H1 (cell line): ENCODE results near the gene PARP1. TPM values are rescaled to one million over a fixed set of nuclear protein-coding genes. Genes with fewer than 3 reads are reported as not detected.

Source experiments
- CTCF ChIA-PET: fragments of 300-600 bp; sonication (Branson Sonifier 250); formaldehyde crosslinking; loops from one replicate; lab custom pipeline; 2021; ENCODE audit not compliant: partially characterized antibody; lab: Charles Lee
- POLR2A ChIA-PET: fragments of 300-600 bp; sonication (Branson Sonifier 250); formaldehyde crosslinking; loops from one replicate; lab custom pipeline; 2021; ENCODE audit warnings: inconsistent platforms; ENCODE audit not compliant: partially characterized antibody; lab: Charles Lee
- DNase-seq, 2 experiments: peaks; one replicate each; pipeline versions ENCODE4 v3.0.0 to v3.0.0-alpha.2; 2010 to 2022; ENCODE audit warnings: low spot score in 2 of 2, low read depth in 1 of 2, mixed read lengths in 1 of 2
- FAIRE-seq: peaks from 2 replicates; lab custom pipeline; 2011; peaks lifted over from hg19 to GRCh38; lab: Jason Lieb, UNC
- H2AFZ ChIP-seq: 2 replicates; pipeline ENCODE4 v1.8.1; 2012; ENCODE audit warnings: low read length, inconsistent platforms
- H2AK5ac ChIP-seq: 2 replicates; pipeline ENCODE4 v1.6.1; 2013; ENCODE audit warnings: low read depth, low read length
- H2BK120ac ChIP-seq: replicated peaks from 2 replicates; pipeline ENCODE3; 2013; ENCODE audit warnings: low read depth, low read length, inconsistent platforms
- H2BK12ac ChIP-seq: 2 replicates; pipeline ENCODE4 v1.6.1; 2013; ENCODE audit warnings: low read depth, low read length
- H2BK15ac ChIP-seq: 2 replicates; pipeline ENCODE4 v1.6.1; 2013; ENCODE audit warnings: low read length
- H2BK20ac ChIP-seq: 2 replicates; pipeline ENCODE4 v1.6.1; 2013; ENCODE audit warnings: low read length
- H2BK5ac ChIP-seq: 2 replicates; pipeline ENCODE4 v1.6.1; 2013; ENCODE audit warnings: low read depth, low read length
- H3K14ac ChIP-seq: 2 replicates; pipeline ENCODE4 v1.6.1; 2013; ENCODE audit warnings: inconsistent platforms; ENCODE audit not compliant: insufficient read length
- H3K18ac ChIP-seq: 2 replicates; pipeline ENCODE4 v1.6.1; 2013; ENCODE audit warnings: low read length; ENCODE audit errors: extremely low read depth
- H3K23ac ChIP-seq: 2 replicates; pipeline ENCODE4 v1.6.1; 2013; ENCODE audit warnings: inconsistent platforms; ENCODE audit not compliant: insufficient read length
- H3K23me2 ChIP-seq: 2 replicates; pipeline ENCODE4 v1.6.1; 2013; ENCODE audit warnings: low read depth, low read length
- H3K27ac ChIP-seq: 2 replicates; pipeline ENCODE4 v1.6.1; 2011; ENCODE audit warnings: low read depth, low read length, inconsistent platforms
- H3K27me3 ChIP-seq, 4 experiments: replicated peaks in 1 of 4; 1 replicate in 1 of 4; 2 replicates in 3 of 4; pipeline versions ENCODE4 v1.6.1 to v1.8.1; 2011 to 2013; ENCODE audit warnings: low read length in 3 of 4, mild to moderate bottlenecking in 3 of 4, inconsistent platforms in 2 of 4, mixed read lengths in 2 of 4, moderate library complexity in 1 of 4; ENCODE audit not compliant: control insufficient read depth in 3 of 4, insufficient read depth in 3 of 4; ENCODE audit errors: extremely low read depth in 1 of 4
- H3K36me3 ChIP-seq, 4 experiments: 2 replicates each; pipeline versions ENCODE4 v1.6.1 to v1.8.1; 2011 to 2013; ENCODE audit warnings: mild to moderate bottlenecking in 4 of 4, low read length in 3 of 4, moderate library complexity in 2 of 4, control low read depth in 1 of 4, inconsistent platforms in 1 of 4; ENCODE audit not compliant: insufficient read depth in 4 of 4, control insufficient read depth in 2 of 4
- H3K4ac ChIP-seq: replicated peaks from 2 replicates; pipeline ENCODE3; 2013; ENCODE audit warnings: low read length, low read depth, mixed read lengths, inconsistent platforms; ENCODE audit not compliant: insufficient read length
- H3K4me1 ChIP-seq, 4 experiments: replicated peaks in 1 of 4; 1 replicate in 1 of 4; 2 replicates in 3 of 4; pipeline versions ENCODE4 v1.6.1 to v1.8.1; 2011 to 2013; ENCODE audit warnings: low read length in 3 of 4, inconsistent platforms in 2 of 4, mixed read lengths in 1 of 4; ENCODE audit not compliant: insufficient read depth in 4 of 4, control insufficient read depth in 3 of 4
- H3K4me2 ChIP-seq, 2 experiments: 2 replicates each; pipeline versions ENCODE4 v1.6.1 to v1.8.1; 2011 to 2013; ENCODE audit warnings: low read depth in 2 of 2, low read length in 2 of 2, control low read depth in 1 of 2, inconsistent platforms in 1 of 2, mild to moderate bottlenecking in 1 of 2; ENCODE audit not compliant: insufficient read depth in 1 of 2
- H3K4me3 ChIP-seq, 4 experiments: fragments of 200-600, 300-600 bp in 1 of 4; sonication (generic), shearing (Covaris generic), sonication (Bioruptor Twin) in 1 of 4; 2 replicates each; pipeline versions ENCODE4 v1.5.1 to v1.8.1; 2011 to 2016; ENCODE audit warnings: low read length in 4 of 4, low read depth in 3 of 4, control low read depth in 2 of 4, inconsistent platforms in 2 of 4, mild to moderate bottlenecking in 2 of 4, mixed read lengths in 1 of 4, moderate library complexity in 1 of 4; ENCODE audit not compliant: insufficient read depth in 2 of 4; ENCODE audit errors: extremely low read depth in 1 of 4
- H3K56ac ChIP-seq: replicated peaks from 2 replicates; pipeline ENCODE3; 2013; ENCODE audit warnings: low read depth, mild to moderate bottlenecking, mixed read lengths, low read length, inconsistent platforms; ENCODE audit not compliant: insufficient read length
- H3K79me1 ChIP-seq: 2 replicates; pipeline ENCODE4 v1.6.1; 2013; ENCODE audit warnings: low read depth, low read length, control low read depth
- H3K79me2 ChIP-seq, 2 experiments: 2 replicates each; pipeline versions ENCODE4 v1.6.1 to v1.8.1; 2012 to 2013; ENCODE audit warnings: low read length in 2 of 2, mild to moderate bottlenecking in 2 of 2, inconsistent platforms in 1 of 2; ENCODE audit not compliant: insufficient read depth in 2 of 2, control insufficient read depth in 1 of 2
- H3K9ac ChIP-seq, 4 experiments: replicated peaks in 1 of 4; 1 replicate in 1 of 4; 2 replicates in 3 of 4; pipeline versions ENCODE4 v1.6.1 to v1.8.1; 2011 to 2013; ENCODE audit warnings: low read depth in 3 of 4, low read length in 3 of 4, control low read depth in 2 of 4, mild to moderate bottlenecking in 2 of 4, moderate library complexity in 2 of 4, inconsistent platforms in 1 of 4; ENCODE audit errors: extremely low read depth in 1 of 4
- H3K9me3 ChIP-seq, 2 experiments: 2 replicates each; pipeline versions ENCODE4 v1.6.1 to v1.8.1; 2012 to 2013; ENCODE audit warnings: mild to moderate bottlenecking in 2 of 2, moderate library complexity in 2 of 2, control low read depth in 1 of 2, inconsistent platforms in 1 of 2, low read depth in 1 of 2, low read length in 1 of 2, mixed read lengths in 1 of 2; ENCODE audit not compliant: insufficient read depth in 2 of 2
- H4K20me1 ChIP-seq, 2 experiments: replicated peaks in 1 of 2; 2 replicates each; pipeline versions ENCODE3 to v1.8.1; 2011 to 2013; ENCODE audit warnings: inconsistent platforms in 2 of 2, low read length in 2 of 2, mild to moderate bottlenecking in 1 of 2; ENCODE audit not compliant: insufficient read depth in 2 of 2, control insufficient read depth in 1 of 2
- H4K5ac ChIP-seq: 2 replicates; pipeline ENCODE4 v1.6.1; 2013; ENCODE audit warnings: low read length, low read depth, mixed read lengths, inconsistent platforms; ENCODE audit not compliant: insufficient read length
- H4K8ac ChIP-seq: 2 replicates; pipeline ENCODE4 v1.8.0; 2013; ENCODE audit warnings: mild to moderate bottlenecking, moderate library complexity, low read length, inconsistent platforms; ENCODE audit not compliant: insufficient read depth; ENCODE audit errors: extremely low read depth
- H4K91ac ChIP-seq: replicated peaks from 2 replicates; pipeline ENCODE3; 2013; ENCODE audit warnings: low read length, mixed read lengths, inconsistent platforms; ENCODE audit not compliant: insufficient read length
- CEBPB ChIP-seq: IDR thresholded peaks from 2 replicates; pipeline ENCODE4 v1.6.1; 2012; ENCODE audit warnings: low read depth, low read length
- EZH2 ChIP-seq: fragments of 200-600 bp; sonication (generic); IDR thresholded peaks from 2 replicates; pipeline ENCODE4 v1.7.1; 2012; ENCODE audit warnings: low read depth, mild to moderate bottlenecking, moderate library complexity, low read length, inconsistent platforms; ENCODE audit not compliant: severe bottlenecking
- FOSL1 ChIP-seq: IDR thresholded peaks from 2 replicates; pipeline ENCODE4 v1.6.1; 2011; ENCODE audit warnings: mild to moderate bottlenecking, low read depth, low read length, moderate library complexity; ENCODE audit not compliant: insufficient read depth
- GTF2F1 ChIP-seq: IDR thresholded peaks from 2 replicates; pipeline ENCODE4 v1.6.1; 2012; ENCODE audit warnings: low read depth, low read length, improper control_type of control experiment, borderline replicate concordance
- POLR2AphosphoS5 ChIP-seq: IDR thresholded peaks from 2 replicates; pipeline ENCODE4 v1.6.1; 2011; ENCODE audit warnings: low read depth, low read length
- RAD21 ChIP-seq, 2 experiments: IDR thresholded peaks in 1 of 2; conservative IDR thresholded peaks in 1 of 2; 2 replicates each; pipeline ENCODE4 v1.6.1; 2011; ENCODE audit warnings: low read depth in 2 of 2, low read length in 2 of 2, improper control_type of control experiment in 1 of 2, inconsistent platforms in 1 of 2, mild to moderate bottlenecking in 1 of 2, moderate library complexity in 1 of 2
- SIN3A ChIP-seq, 2 experiments: IDR thresholded peaks in 1 of 2; conservative IDR thresholded peaks in 1 of 2; 2 replicates each; pipeline ENCODE4 v1.6.1; 2011 to 2012; ENCODE audit warnings: low read length in 2 of 2, improper control_type of control experiment in 1 of 2, low read depth in 1 of 2, mild to moderate bottlenecking in 1 of 2
- SIX5 ChIP-seq: IDR thresholded peaks from 2 replicates; pipeline ENCODE4 v1.6.1; 2011; ENCODE audit warnings: mild to moderate bottlenecking, low read depth, low read length
- TAF1 ChIP-seq: IDR thresholded peaks from 2 replicates; pipeline ENCODE4 v1.6.1; 2011; ENCODE audit warnings: mild to moderate bottlenecking, low read depth, low read length
- WGBS, 2 experiments: shearing (Covaris generic) in 1 of 2; methylation state at CpG; one replicate each; pipeline versions ENCODE4 v1.1.6 to v1.1.7; 2013 to 2015; ENCODE audit warnings: low lambda C conversion rate in 2 of 2, mixed read lengths in 2 of 2, inconsistent platforms in 1 of 2, low coverage in 1 of 2, missing lambda C conversion rate in 1 of 2; ENCODE audit not compliant: insufficient replicate concordance in 2 of 2, insufficient coverage in 1 of 2, insufficient read length in 1 of 2; ENCODE audit errors: extremely low coverage in 1 of 2, missing lambda C conversion rate in 1 of 2; 5-methylcytosine and 5-hydroxymethylcytosine counted together
- polyA plus RNA-seq, 7 experiments: library from polyadenylated mRNA; depleted of rRNA in 3 of 7; stranded (reverse) in 5 of 7; unstranded in 2 of 7; fragments of >200 nt in 5 of 7; fragments of 200-250 nt in 2 of 7; gene quantifications; 1 replicate in 5 of 7; 2 replicates in 1 of 7; 4 replicates in 1 of 7; pipeline versions ENCODE4 v1.2.1 to v1.2.3, GENCODE V29; 2011 to 2013; ENCODE audit warnings: missing spikeins in 2 of 7, mixed read lengths in 2 of 7
- total RNA-seq: library from RNA; stranded (reverse); fragmentation: NEBNext Ultra II Directional; extraction: Animal tissue kit (Norgen Biotek cat#: 25700); gene quantifications from 2 replicates; pipeline ENCODE4 v1.2.1, GENCODE V29; 2021

Gene PARP1
- total and polyA plus RNA-seq, 2 of the 8 experiments (the other 6 are each of a cell fraction or from before 2014, with no cell fraction given) = 416 to 441 TPM

DNA sequence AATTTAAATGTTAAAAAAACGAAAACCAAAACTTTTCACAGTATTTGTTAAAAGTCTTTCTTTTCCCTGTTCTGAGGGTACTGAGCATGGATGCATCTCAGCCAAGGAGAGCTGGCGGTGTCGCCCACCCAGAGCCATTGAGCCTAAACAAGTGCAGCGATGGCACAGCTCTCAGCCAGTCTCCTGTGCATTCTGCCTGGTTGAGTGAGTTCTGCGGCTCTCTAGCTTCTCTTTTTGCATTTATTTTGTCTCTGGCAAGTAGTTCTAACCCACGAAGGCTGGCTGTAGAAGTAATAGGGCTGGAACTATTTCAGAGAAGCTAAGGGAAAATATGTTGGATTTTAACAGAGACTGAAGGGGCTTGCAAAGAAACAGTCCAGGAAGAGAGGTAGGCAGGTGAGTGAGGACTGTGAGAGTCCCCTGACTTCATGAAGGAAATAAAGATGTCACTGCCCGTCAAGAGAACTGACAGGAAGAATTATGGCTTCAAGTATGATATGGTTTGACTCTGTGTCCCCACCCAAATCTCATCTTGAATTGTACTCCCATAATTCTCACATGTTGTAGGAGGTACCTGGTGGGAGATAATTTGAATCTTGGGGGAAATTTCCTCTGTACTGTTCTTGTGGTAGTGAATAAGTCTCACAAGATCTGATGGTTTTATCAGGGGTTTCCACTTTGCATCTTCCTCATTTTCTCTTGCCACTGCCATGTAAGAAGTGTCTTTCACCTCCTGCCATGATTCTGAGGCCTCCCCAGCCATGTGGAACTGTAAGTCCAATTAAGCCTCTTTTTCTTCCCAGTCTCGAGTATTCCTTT is 63.2 kb downstream of the PARP1 start:
- Histone ChIP-seq H3K36me3 (no peaks in the 10 kb centered on the region), H2BK5ac (no peak overlapping the region), H3K18ac (no peak overlapping the region), H3K4me1 (no peaks in the 10 kb centered on the region), H2BK120ac (no peak overlapping the region), H3K23me2 (no peaks in the 10 kb centered on the region), H3K4me3 (no peak overlapping the region), H4K20me1 (no peaks in the 10 kb centered on the region), H3K27ac (no peak overlapping the region), H2BK15ac (no peak overlapping the region), H4K8ac (no peak overlapping the region), H3K79me2 (no peaks in the 10 kb centered on the region), H3K56ac (no peak overlapping the region), H3K9me3 (no peaks in the 10 kb centered on the region), H3K4me2 (no peak overlapping the region), H3K79me1 (no peaks in the 10 kb centered on the region; the same call in 1 of the 2 replicates), H2AK5ac (no peak overlapping the region), H3K27me3 (no peaks in the 10 kb centered on the region), H4K5ac (no peak overlapping the region), H2BK12ac (no peak overlapping the region), H3K4ac (no peak overlapping the region), H2BK20ac (no peak overlapping the region), H2AFZ (no peak overlapping the region), H3K23ac (no peak overlapping the region), H3K14ac (no peak overlapping the region), H4K91ac (no peak overlapping the region), H3K9ac (no peak overlapping the region)
- ChIA-PET CTCF (interaction anchor here (0.5 kb wide), 1 partner anchor 84 kb away, joined by 3 read pairs; no protein-coding TSS in a partner anchor), POLR2A (interaction anchor here (0.8 to 1.2 kb wide), 2 partner anchors 9 to 35 kb away, joined by 3 to 4 read pairs; partner anchors contain the start of gene LIN9)
- FAIRE-seq (no peak), DNase-seq (no peak)
- TF ChIP-seq SIN3A (conservative IDR thresholded peaks at IDR 0.05 in 1 of 2, IDR thresholded peaks at IDR 0.05 in 1 of 2; ENCODE audit: low read depth in 1 of 2, low read length in 2 of 2) (no peak), CEBPB (no peak), TAF1 (no peak), SIX5 (no peak), RAD21 (IDR thresholded peaks at IDR 0.05 in 1 of 2, conservative IDR thresholded peaks at IDR 0.05 in 1 of 2; ENCODE audit: low read depth in 2 of 2, low read length in 2 of 2) (no peak), GTF2F1 (no peak), POLR2AphosphoS5 (no peak), EZH2 (no peak), FOSL1 (no peak)
- 75% methylated on average over 8 of the region's 8 CpGs; no CpG with 5 or more reads in 1 of the 2 experiments for WGBS, 2 experiments
